Activated CD8-positive, alpha-beta T cell treated with anti-CD3 and anti-CD28 coated beads for 36 hours (primary cell): Measurements from ENCODE around the gene PPP4R1. TPM values are rescaled to one million over a fixed set of nuclear protein-coding genes. Genes with fewer than 3 reads are reported as not detected.

Experiments used
- ATAC-seq: fragments of 200-7000 bp; cut with Tn5 transposase; one replicate; pipeline ENCODE4 v1.10.0; 2021; ENCODE audit warnings: mild to moderate bottlenecking, moderate library complexity
- CTCF ChIA-PET: fragments of 350-600 bp; sonication (Branson Sonifier 250); formaldehyde crosslinking; loops from one replicate; lab custom pipeline; 2021; ENCODE audit warnings: antibody characterized with exemption; lab: Charles Lee
- POLR2A ChIA-PET: fragments of 350-600 bp; sonication (Branson Sonifier 250); formaldehyde crosslinking; loops from one replicate; lab custom pipeline; 2021; ENCODE audit warnings: antibody characterized with exemption; lab: Charles Lee
- DNase-seq: peaks from one replicate; pipeline ENCODE4 v3.0.0-alpha.2; 2020
- H3K27ac Mint-ChIP-seq: one replicate; pipeline ENCODE4 v1.8.0; 2021; ENCODE audit warnings: mild to moderate bottlenecking, mixed read lengths
- H3K27me3 Mint-ChIP-seq: one replicate; pipeline ENCODE4 v1.8.0; 2021; ENCODE audit warnings: mixed read lengths
- H3K36me3 Mint-ChIP-seq: one replicate; pipeline ENCODE4 v1.8.0; 2021; ENCODE audit warnings: low read depth, mixed read lengths
- H3K4me1 Mint-ChIP-seq: one replicate; pipeline ENCODE4 v1.8.0; 2021; ENCODE audit warnings: low read depth, mixed read lengths
- H3K4me3 Mint-ChIP-seq: one replicate; pipeline ENCODE4 v1.8.0; 2021; ENCODE audit warnings: mild to moderate bottlenecking, moderate library complexity, mixed read lengths
- H3K9me3 Mint-ChIP-seq: one replicate; pipeline ENCODE4 v1.8.0; 2021; ENCODE audit warnings: mixed read lengths
- CTCF ChIP-seq: fragments of 200-600 bp; IDR thresholded peaks from one replicate; pipeline ENCODE4 v1.8.0; 2022; ENCODE audit warnings: antibody characterized with exemption, mild to moderate bottlenecking
- intact Hi-C: fragments of 100-400 bp; cut with micrococcal nuclease; formaldehyde crosslinking; loops from one replicate; pipeline ENCODE4 v1.10.0; 2022
- total RNA-seq, 2 experiments: library from RNA; stranded (reverse); gene quantifications; one replicate each; pipeline ENCODE4 v1.2.3, GENCODE V29; 2021

Gene PPP4R1
- total RNA-seq, 2 experiments from 2014 or later: 31.4 to 31.7 TPM

GRCh38 chr18:9596226-9596625 is 18.1 kb downstream of the PPP4R1 start:
- no peak overlapping the region for H3K27ac Mint-ChIP-seq
- H3K27me3 Mint-ChIP-seq: no peaks in the 10 kb centered on the region
- DNase-seq (no peak), ATAC-seq (no peak)
- peaks cover 23% of the 10 kb centered on the region for H3K4me1 Mint-ChIP-seq
- intact Hi-C loops: no loop called here
- CTCF ChIA-PET: no interaction called here
- H3K36me3 Mint-ChIP-seq: peaks cover 24% of the 10 kb centered on the region
- no peak overlapping the region for H3K4me3 Mint-ChIP-seq
- POLR2A ChIA-PET: interaction anchor here (0.5 kb wide), 1 partner anchor 186 kb away, joined by 3 read pairs; no protein-coding TSS in a partner anchor
- peaks cover 15% of the 10 kb centered on the region for H3K9me3 Mint-ChIP-seq
- TF ChIP-seq CTCF: no peak

GRCh38 chr18:9594823-9595596 is 19.3 kb downstream of the PPP4R1 start:
- intact Hi-C loops: no loop called here
- peaks cover 24% of the 10 kb centered on the region for H3K36me3 Mint-ChIP-seq
- H3K27me3 Mint-ChIP-seq: no peaks in the 10 kb centered on the region
- H3K4me3 Mint-ChIP-seq: no peak overlapping the region
- H3K27ac Mint-ChIP-seq: no peak overlapping the region
- ChIA-PET CTCF (no interaction called here), POLR2A (interaction anchor here (0.6 kb wide), 1 partner anchor 9 kb away, joined by 3 read pairs; no protein-coding TSS in a partner anchor)
- TF ChIP-seq CTCF: no peak
- H3K9me3 Mint-ChIP-seq: peaks cover 13% of the 10 kb centered on the region
- H3K4me1 Mint-ChIP-seq: peaks cover 23% of the 10 kb centered on the region
- ATAC-seq: peak; percentile 49
- DNase-seq: no peak

GRCh38 chr18:9587924-9588323 is 26.4 kb downstream of the PPP4R1 start:
- Mint-ChIP-seq H3K27me3 (no peaks in the 10 kb centered on the region), H3K9me3 (no peaks in the 10 kb centered on the region), H3K4me3 (no peak overlapping the region), H3K4me1 (no peaks in the 10 kb centered on the region), H3K36me3 (peaks cover 33% of the 10 kb centered on the region), H3K27ac (no peak overlapping the region)
- ChIA-PET CTCF (interaction anchor here (1.0 kb wide), 1 partner anchor 10 kb away, joined by 3 read pairs; no protein-coding TSS in a partner anchor), POLR2A (no interaction called here)
- no peak for DNase-seq
- intact Hi-C loops: no loop called here
- no peak for TF ChIP-seq CTCF
- ATAC-seq: no peak

GRCh38 chr18:9586814-9587213 is 27.5 kb downstream of the PPP4R1 start:
- CTCF ChIA-PET: no interaction called here
- POLR2A ChIA-PET: no interaction called here
- Mint-ChIP-seq H3K27ac (no peak overlapping the region), H3K9me3 (peaks cover 2% of the 10 kb centered on the region), H3K27me3 (no peaks in the 10 kb centered on the region), H3K4me3 (no peak overlapping the region), H3K36me3 (peaks cover 42% of the 10 kb centered on the region), H3K4me1 (no peaks in the 10 kb centered on the region)
- DNase-seq (no peak), ATAC-seq (no peak)
- TF ChIP-seq CTCF: no peak
- intact Hi-C loops: no loop called here

GRCh38 chr18:9581667-9582066 is 32.7 kb downstream of the PPP4R1 start:
- ATAC-seq: no peak
- Mint-ChIP-seq H3K36me3 (peaks cover 45% of the 10 kb centered on the region), H3K4me1 (no peaks in the 10 kb centered on the region), H3K27ac (no peak overlapping the region), H3K9me3 (peaks cover 2% of the 10 kb centered on the region), H3K27me3 (no peaks in the 10 kb centered on the region), H3K4me3 (no peak overlapping the region)
- TF ChIP-seq CTCF: no peak
- ChIA-PET CTCF (interaction anchor here (0.9 kb wide), 1 partner anchor 11 kb away, joined by 3 read pairs; no protein-coding TSS in a partner anchor), POLR2A (interaction anchor here (0.6 kb wide), 2 partner anchors 338 to 452 kb away, joined by 3 read pairs; no protein-coding TSS in a partner anchor)
- DNase-seq: no peak
- intact Hi-C loops: no loop called here
